ENCODE results near the gene PUDP. TPM values are rescaled to one million over a fixed set of nuclear protein-coding genes. Genes with fewer than 3 reads are reported as not detected.
A peak's percentile ranks its signal among the peaks of the same experiment; 100 is the strongest.

The PUDP gene
- total and polyA plus RNA-seq, 8 donors: 1.8 to 42.0 (median 18.5) TPM

GRCh38 chrX:7076245-7076661, 71.7 kb downstream of the PUDP start:
- Histone ChIP-seq H3K36me3 (peaks cover 0 to 21% (median 14%) of the 10 kb centered on the region in 4 donors), H3K4me1 (peaks cover 0 to 33% (median 3%) of the 10 kb centered on the region in 4 donors), H3K4me3 (no peak overlapping the region), H3K9me3 (no peaks in the 10 kb centered on the region), H3K27me3 (no peaks in the 10 kb centered on the region), H3K27ac (no peak overlapping the region)
- TF ChIP-seq CTCF (IDR thresholded peaks at IDR 0.05) (no peak), POLR2A (IDR thresholded peaks at IDR 0.05) (no peak), POLR2AphosphoS5 (IDR thresholded peaks at IDR 0.05) (no peak), EP300 (IDR thresholded peaks at IDR 0.05) (no peak)
- no peak for DNase-seq
- 62 to 91% (median 79%) methylated on average over 6 to 12 of the region's 12 CpGs for WGBS, 5 donors
- intact Hi-C loops (cut with DNase I; ENCODE audit: low total_unique reads): no loop called here

GRCh38 chrX:7074908-7075204, 73.1 kb downstream of the PUDP start:
- H3K36me3 ChIP-seq: peaks cover 0 to 21% (median 14%) of the 10 kb centered on the region in 4 donors
- intact Hi-C loops (cut with DNase I; ENCODE audit: low total_unique reads): no loop called here
- peak overlapping the region in 4 of 5 donors; percentile 58 to 80 (median 66) for H3K27ac ChIP-seq
- H3K27me3 ChIP-seq: no peaks in the 10 kb centered on the region
- TF ChIP-seq POLR2A (IDR thresholded peaks at IDR 0.05) (no peak), CTCF (IDR thresholded peaks at IDR 0.05) (no peak), POLR2AphosphoS5 (IDR thresholded peaks at IDR 0.05) (no peak), EP300 (IDR thresholded peaks at IDR 0.05) (no peak)
- WGBS, 5 donors: 30 to 62% (median 34%) methylated on average over 1 of the region's 1 CpG
- DNase-seq: no peak
- H3K4me3 ChIP-seq: no peak overlapping the region
- H3K4me1 ChIP-seq: peaks cover 0 to 33% (median 3%) of the 10 kb centered on the region in 4 donors
- H3K9me3 ChIP-seq: no peaks in the 10 kb centered on the region

- 30 to 55% (median 45%) methylated on average over 9 of the region's 9 CpGs for WGBS, 5 donors
- Histone ChIP-seq H3K36me3 (peaks cover 0 to 21% (median 14%) of the 10 kb centered on the region in 4 donors), H3K4me1 (peaks cover 0 to 33% (median 5%) of the 10 kb centered on the region in 4 donors), H3K4me3 (no peak overlapping the region), H3K9me3 (no peaks in the 10 kb centered on the region), H3K27me3 (no peaks in the 10 kb centered on the region), H3K27ac (peak overlapping the region; percentile 60 to 94 (median 72))
- TF ChIP-seq CTCF (IDR thresholded peaks at IDR 0.05): no peak
- peak in 2 of 3 donors; percentile 35 to 48 for TF ChIP-seq POLR2AphosphoS5 (IDR thresholded peaks at IDR 0.05)
- no peak for TF ChIP-seq POLR2A (IDR thresholded peaks at IDR 0.05)
- TF ChIP-seq EP300 (IDR thresholded peaks at IDR 0.05): no peak
- intact Hi-C loops (cut with DNase I; ENCODE audit: low total_unique reads): no loop called here
- DNase-seq: peak; percentile 58 to 63
Observed at GRCh38 chrX:7074148-7074907, 73.6 kb downstream of the PUDP start.

GRCh38 chrX:7073336-7073735, 74.6 kb downstream of the PUDP start:
- H3K4me3 ChIP-seq: no peak overlapping the region
- no peaks in the 10 kb centered on the region for H3K27me3 ChIP-seq
- no peaks in the 10 kb centered on the region for H3K9me3 ChIP-seq
- peaks cover 0 to 33% (median 8%) of the 10 kb centered on the region in 4 donors for H3K4me1 ChIP-seq
- H3K27ac ChIP-seq: peak overlapping the region; percentile 60 to 80 (median 69)
- no peak for TF ChIP-seq POLR2A (IDR thresholded peaks at IDR 0.05)
- TF ChIP-seq CTCF (IDR thresholded peaks at IDR 0.05): no peak
- no peak for TF ChIP-seq POLR2AphosphoS5 (IDR thresholded peaks at IDR 0.05)
- TF ChIP-seq EP300 (IDR thresholded peaks at IDR 0.05): no peak
- no peak for DNase-seq
- H3K36me3 ChIP-seq: peaks cover 0 to 21% (median 14%) of the 10 kb centered on the region in 4 donors
- intact Hi-C loops (cut with DNase I; ENCODE audit: low total_unique reads): no loop called here
- WGBS, 5 donors: 38 to 67% (median 50%) methylated on average over 3 of the region's 3 CpGs
